HL-60/S4 treated with phorbol 12-myristate 13-acetate at 8.2 ng/mL for 4 days and 3 days (cell line): ENCODE measurements around the gene SOX13.

Experiments
- in situ Hi-C: fragments of 300-500 bp; cut with MboI; formaldehyde crosslinking; loops from 2 replicates; pipeline ENCODE4 v1.15.0; 2022; ENCODE audit warnings: low sequenced_read_pairs

Gene SOX13

GRCh38 chr1:204128964-204129896 lies 56.3 kb downstream of the SOX13 start:
- in situ Hi-C loops = loop anchor here (5.0 kb wide), 1 partner anchor 267 kb away; the partner anchor contains the start of gene SNRPE

GRCh38 chr1:204130178-204130577 lies 57.3 kb downstream of the SOX13 start:
- in situ Hi-C loops = no loop called here

GRCh38 chr1:204130981-204131892 lies 58.3 kb downstream of the SOX13 start:
- in situ Hi-C loops = no loop called here

- in situ Hi-C loops = no loop called here
Observed at GRCh38 chr1:204131978-204132377, 59.1 kb downstream of the SOX13 start.

- in situ Hi-C loops = no loop called here
Observed at GRCh38 chr1:204132718-204133117, 59.8 kb downstream of the SOX13 start.

GRCh38 chr1:204134103-204134502 lies 61.2 kb downstream of the SOX13 start:
- in situ Hi-C loops = no loop called here

GRCh38 chr1:204136814-204137213 lies 63.9 kb downstream of the SOX13 start:
- in situ Hi-C loops = no loop called here

GRCh38 chr1:204139088-204139487 lies 66.2 kb downstream of the SOX13 start:
- in situ Hi-C loops = no loop called here

GRCh38 chr1:204139952-204140351 lies 67.0 kb downstream of the SOX13 start:
- in situ Hi-C loops = no loop called here

- in situ Hi-C loops = no loop called here
Observed at GRCh38 chr1:204141131-204141530, 68.2 kb downstream of the SOX13 start.

- in situ Hi-C loops = no loop called here
Observed at GRCh38 chr1:204142032-204142974, 69.4 kb downstream of the SOX13 start.

GRCh38 chr1:204143276-204144041 lies 70.5 kb downstream of the SOX13 start:
- in situ Hi-C loops = no loop called here

- in situ Hi-C loops = no loop called here
Observed at GRCh38 chr1:204145033-204145504, 72.2 kb downstream of the SOX13 start.

- in situ Hi-C loops = no loop called here
Observed at GRCh38 chr1:204146309-204146708, 73.4 kb downstream of the SOX13 start.

GRCh38 chr1:204146965-204147364 lies 74.0 kb downstream of the SOX13 start:
- in situ Hi-C loops = no loop called here

- in situ Hi-C loops = no loop called here
Observed at GRCh38 chr1:204147406-204148383, 74.8 kb downstream of the SOX13 start.

- in situ Hi-C loops = no loop called here
Observed at GRCh38 chr1:204149107-204149506, 76.2 kb downstream of the SOX13 start.
